DMS114 treated with DMSO at 0.1 percent for 48 hours (cell line): ENCODE results near the gene LATS2.

Experiments used
- DNase-seq: peaks from one replicate; lab custom pipeline; 2025; ENCODE audit not compliant: unreplicated experiment; lab: John Stamatoyannopoulos, UW

Gene LATS2

GRCh38 chr13:20994441-20994821 is 67.0 kb downstream of the LATS2 start:
- DNase-seq, result no peak

GRCh38 chr13:20993661-20994440 is 67.5 kb downstream of the LATS2 start:
- DNase-seq, result no peak

- no peak for DNase-seq
Measured at GRCh38 chr13:20993211-20993610, 68.2 kb downstream of the LATS2 start.

- no peak for DNase-seq
Measured at GRCh38 chr13:20991741-20992520, 69.5 kb downstream of the LATS2 start.

GRCh38 chr13:20990910-20991525 is 70.4 kb downstream of the LATS2 start:
- DNase-seq, result no peak

- no peak for DNase-seq
Measured at GRCh38 chr13:20989656-20990321, 71.6 kb downstream of the LATS2 start.

- no peak for DNase-seq
Measured at GRCh38 chr13:20988909-20989655, 72.3 kb downstream of the LATS2 start.

GRCh38 chr13:20988033-20988908 is 73.1 kb downstream of the LATS2 start:
- no peak for DNase-seq

- no peak for DNase-seq
Measured at GRCh38 chr13:20987599-20987998, 73.8 kb downstream of the LATS2 start.

GRCh38 chr13:20984879-20985278 is 76.5 kb downstream of the LATS2 start:
- DNase-seq, result no peak

GRCh38 chr13:20983386-20983785 is 78.0 kb downstream of the LATS2 start:
- no peak for DNase-seq

GRCh38 chr13:20981370-20982095 is 79.9 kb downstream of the LATS2 start:
- no peak for DNase-seq

- DNase-seq, result no peak
Measured at GRCh38 chr13:20980899-20981298, 80.5 kb downstream of the LATS2 start.

- DNase-seq, result no peak
Measured at GRCh38 chr13:20980430-20980829, 81.0 kb downstream of the LATS2 start.

- DNase-seq, result no peak
Measured at GRCh38 chr13:20977394-20977793, 84.0 kb downstream of the LATS2 start.

GRCh38 chr13:20974981-20975585 is 86.3 kb downstream of the LATS2 start:
- DNase-seq, result no peak

GRCh38 chr13:20973886-20974425 is 87.4 kb downstream of the LATS2 start:
- no peak for DNase-seq

GRCh38 chr13:20972731-20973130 is 88.7 kb downstream of the LATS2 start:
- no peak for DNase-seq
